Central memory CD4-positive, alpha-beta T cell (primary cell): ENCODE results near the gene NTF3.

ENCODE experiments used
- DNase-seq: peaks from one replicate; pipeline ENCODE4 v3.0.0; 2022

The NTF3 gene

GRCh38 chr12:5489760-5490406 is 58.0 kb downstream of the NTF3 start:
- DNase-seq, result no peak

GRCh38 chr12:5492562-5492961 is 60.7 kb downstream of the NTF3 start:
- no peak for DNase-seq

- DNase-seq, result no peak
Measured at GRCh38 chr12:5493018-5493417, 61.1 kb downstream of the NTF3 start.

GRCh38 chr12:5494343-5494742 is 62.4 kb downstream of the NTF3 start:
- DNase-seq, result no peak

GRCh38 chr12:5497329-5498053 is 65.6 kb downstream of the NTF3 start:
- DNase-seq, result no peak

- DNase-seq, result no peak
Measured at GRCh38 chr12:5498076-5498475, 66.2 kb downstream of the NTF3 start.

GRCh38 chr12:5498806-5499205 is 66.9 kb downstream of the NTF3 start:
- no peak for DNase-seq

- no peak for DNase-seq
Measured at GRCh38 chr12:5499566-5500330, 67.8 kb downstream of the NTF3 start.

- DNase-seq, result no peak
Measured at GRCh38 chr12:5500331-5500659, 68.4 kb downstream of the NTF3 start.

- DNase-seq, result no peak
Measured at GRCh38 chr12:5503774-5504173, 71.9 kb downstream of the NTF3 start.

- DNase-seq, result no peak
Measured at GRCh38 chr12:5505116-5505515, 73.2 kb downstream of the NTF3 start.

GRCh38 chr12:5505751-5506150 is 73.8 kb downstream of the NTF3 start:
- no peak for DNase-seq

GRCh38 chr12:5506295-5506694 is 74.4 kb downstream of the NTF3 start:
- no peak for DNase-seq

GRCh38 chr12:5506821-5507231 is 74.9 kb downstream of the NTF3 start:
- DNase-seq, result no peak

GRCh38 chr12:5507401-5507935 is 75.6 kb downstream of the NTF3 start:
- no peak for DNase-seq

GRCh38 chr12:5507944-5508343 is 76.0 kb downstream of the NTF3 start:
- DNase-seq, result no peak

- DNase-seq, result no peak
Measured at GRCh38 chr12:5509102-5509501, 77.2 kb downstream of the NTF3 start.

GRCh38 chr12:5509557-5509956 is 77.6 kb downstream of the NTF3 start:
- no peak for DNase-seq

GRCh38 chr12:5510251-5510805 is 78.4 kb downstream of the NTF3 start:
- no peak for DNase-seq

GRCh38 chr12:5511256-5511643 is 79.3 kb downstream of the NTF3 start:
- DNase-seq, result no peak

GRCh38 chr12:5511644-5512600 is 80.0 kb downstream of the NTF3 start:
- no peak for DNase-seq

- no peak for DNase-seq
Measured at GRCh38 chr12:5512601-5512970, 80.7 kb downstream of the NTF3 start.
